GM11168 (cell line): ENCODE data around the gene SRPRA.

Experiments used
- in situ Hi-C: fragments of 300-500 bp; cut with MboI; formaldehyde crosslinking; loops from one replicate; pipeline ENCODE4 v1.12.0; 2022; ENCODE audit warnings: low sequenced_read_pairs; ENCODE audit not compliant: unreplicated experiment

SRPRA gene

GRCh38 chr11:126232683-126233082 is 36.0 kb downstream of the SRPRA start:
- in situ Hi-C loops = no loop called here

GRCh38 chr11:126231725-126232459 is 36.8 kb downstream of the SRPRA start:
- in situ Hi-C loops = no loop called here

- in situ Hi-C loops = no loop called here
Measured at GRCh38 chr11:126229858-126230540, 38.7 kb downstream of the SRPRA start.

DNA sequence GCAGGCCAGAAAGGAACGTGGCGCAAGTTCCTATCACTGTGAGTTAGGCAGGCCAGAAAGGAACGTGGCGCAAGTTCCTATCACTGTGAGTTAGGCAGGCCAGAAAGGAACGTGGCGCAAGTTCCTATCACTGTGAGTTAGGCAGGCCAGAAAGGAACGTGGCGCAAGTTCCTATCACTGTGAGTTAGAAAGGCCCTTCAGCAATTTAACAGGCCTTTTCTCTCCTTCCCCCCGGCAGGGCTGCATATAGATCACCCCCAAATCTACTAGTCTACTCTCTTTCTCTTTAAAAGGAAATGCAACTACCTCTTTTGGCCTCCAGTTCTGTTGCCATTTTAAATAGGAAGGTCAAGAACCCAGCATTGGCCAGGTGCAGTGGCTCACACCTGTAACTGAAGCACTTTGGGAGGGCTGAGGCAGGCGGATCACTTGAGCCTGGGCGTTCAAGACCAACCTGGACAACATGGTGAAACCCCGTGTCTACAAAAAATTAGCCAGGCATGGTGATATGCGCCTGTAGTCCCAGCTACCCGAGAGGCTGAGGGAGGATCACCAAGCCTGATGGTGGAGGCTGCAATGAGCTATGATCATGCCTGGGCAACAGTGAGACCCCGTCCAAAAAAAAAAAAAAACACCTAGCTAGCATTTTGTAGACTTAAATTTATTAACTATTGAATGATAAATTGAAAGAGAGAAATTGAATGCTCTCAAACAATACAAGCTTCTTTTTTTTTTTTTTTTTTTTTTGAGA is 42.2 kb downstream of the SRPRA start:
- in situ Hi-C loops = no loop called here

GRCh38 chr11:126225295-126225665 is 43.4 kb downstream of the SRPRA start:
- in situ Hi-C loops = no loop called here

DNA sequence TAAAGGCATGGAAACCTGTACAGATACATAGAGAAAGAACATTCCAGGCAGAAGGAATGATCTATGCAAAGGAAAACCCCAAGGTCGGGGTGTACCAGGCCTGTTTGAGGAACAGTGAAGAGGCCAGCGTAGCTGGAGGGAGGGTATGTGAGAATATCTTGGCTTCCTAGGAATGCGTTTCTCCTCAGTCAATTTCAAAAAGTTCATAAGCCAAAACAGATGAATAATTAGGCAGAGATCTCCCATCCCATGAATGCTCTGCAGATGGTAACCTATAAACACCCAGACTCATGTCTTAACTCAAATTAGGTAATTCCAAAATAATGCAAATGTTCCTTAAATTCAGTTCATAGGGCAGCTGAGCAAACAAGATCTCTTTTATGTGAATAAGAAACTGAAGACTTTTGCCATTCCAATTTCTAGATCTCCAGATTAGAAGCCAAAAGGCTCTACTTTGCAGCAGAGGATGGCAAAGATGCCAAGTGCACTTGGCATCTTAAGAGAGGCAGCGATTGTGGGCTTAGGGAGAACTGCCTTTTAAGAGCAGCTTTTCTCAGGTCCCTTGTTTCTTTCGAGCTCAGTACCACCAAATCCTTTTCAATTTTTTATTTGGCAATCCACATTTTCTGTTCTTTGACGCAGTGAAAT is 43.9 kb downstream of the SRPRA start:
- in situ Hi-C loops = no loop called here

GRCh38 chr11:126219547-126219946 is 49.1 kb downstream of the SRPRA start:
- in situ Hi-C loops = no loop called here

GRCh38 chr11:126217491-126217890 is 51.2 kb downstream of the SRPRA start:
- in situ Hi-C loops = no loop called here

GRCh38 chr11:126216526-126217305 is 52.0 kb downstream of the SRPRA start:
- in situ Hi-C loops = no loop called here

DNA sequence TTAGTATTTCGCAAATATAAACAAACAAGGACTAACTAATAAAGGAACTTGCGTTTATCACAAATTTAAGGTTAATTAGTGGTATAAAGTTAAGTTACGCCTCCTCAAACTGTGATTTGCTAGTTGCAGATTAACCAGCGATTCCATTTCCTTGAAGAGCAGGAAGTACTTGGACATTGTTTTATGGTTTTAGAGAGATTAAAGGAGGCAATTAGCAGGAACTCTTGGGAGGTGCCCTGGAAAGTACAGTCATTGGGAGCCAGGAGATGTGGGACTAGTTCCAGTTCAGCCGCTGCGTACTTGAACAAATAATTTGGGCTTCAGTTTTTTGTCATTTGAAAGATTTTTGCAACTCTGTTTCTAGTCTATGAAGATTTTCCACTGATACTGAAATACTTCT is 53.9 kb downstream of the SRPRA start:
- in situ Hi-C loops = no loop called here

DNA sequence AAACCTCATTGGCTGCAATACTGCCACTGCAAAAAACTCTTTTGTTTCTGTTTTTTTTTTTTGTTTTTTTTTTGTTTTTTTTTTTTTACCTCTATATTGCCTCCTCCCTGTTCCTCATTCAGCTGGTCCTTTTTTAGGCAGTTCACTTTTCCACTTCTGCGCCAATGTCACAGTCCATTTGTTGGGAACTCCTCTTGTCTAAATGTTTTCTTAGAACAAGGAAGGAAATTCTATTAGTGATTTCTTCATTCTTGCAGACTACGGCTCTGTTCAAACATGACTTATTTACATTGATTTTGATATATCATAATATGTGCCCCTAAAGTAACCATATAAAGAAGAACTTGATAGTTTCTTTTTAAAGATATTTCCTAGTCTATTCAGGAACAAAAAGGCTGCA is 54.3 kb downstream of the SRPRA start:
- in situ Hi-C loops = no loop called here
